ENCODE measurements around the gene TATDN2. TPM values are rescaled to one million over a fixed set of nuclear protein-coding genes. Genes with fewer than 3 reads are reported as not detected.
A peak's percentile ranks its signal among the peaks of the same experiment; 100 is the strongest.

Gene TATDN2
- total and polyA plus RNA-seq, 4 donors, result 16.6 to 55.4 (median 37.7) TPM

GRCh38 chr3:10235551-10235950 lies 12.7 kb upstream of the TATDN2 start:
- 93% methylated on average over 6 of the region's 6 CpGs for WGBS (ENCODE audit: insufficient coverage)
- no peak for DNase-seq (ENCODE audit: low read depth in 4 of 6, low spot score in 6 of 6)
- no peaks in the 10 kb centered on the region for H3K9me3 ChIP-seq (ENCODE audit: control insufficient read depth, insufficient read depth, low read length)
- no peak overlapping the region for H3K4me3 ChIP-seq (ENCODE audit: low read depth, low read length)
- peaks cover 23% of the 10 kb centered on the region for H3K36me3 ChIP-seq (ENCODE audit: control insufficient read depth, insufficient read depth, low read length)
- H3K27me3 ChIP-seq (ENCODE audit: control insufficient read depth, insufficient read depth, low read length), result no peaks in the 10 kb centered on the region
- H3K4me1 ChIP-seq (ENCODE audit: control insufficient read depth, insufficient read depth, low read length), result no peaks in the 10 kb centered on the region
- H3K27ac ChIP-seq (ENCODE audit: low read depth, low read length), result no peak overlapping the region

GRCh38 chr3:10238345-10239183 lies 9.7 kb upstream of the TATDN2 start:
- WGBS (ENCODE audit: insufficient coverage), result 74% methylated on average over 5 of the region's 15 CpGs
- Histone ChIP-seq H3K4me3 (ENCODE audit: low read depth, low read length) (no peak overlapping the region), H3K27me3 (ENCODE audit: control insufficient read depth, insufficient read depth, low read length) (no peaks in the 10 kb centered on the region), H3K27ac (ENCODE audit: low read depth, low read length) (no peak overlapping the region), H3K4me1 (ENCODE audit: control insufficient read depth, insufficient read depth, low read length) (no peaks in the 10 kb centered on the region), H3K36me3 (ENCODE audit: control insufficient read depth, insufficient read depth, low read length) (peaks cover 23% of the 10 kb centered on the region), H3K9me3 (ENCODE audit: control insufficient read depth, insufficient read depth, low read length) (no peaks in the 10 kb centered on the region)
- DNase-seq (ENCODE audit: low read depth in 4 of 6, low spot score in 6 of 6), result no peak

DNA sequence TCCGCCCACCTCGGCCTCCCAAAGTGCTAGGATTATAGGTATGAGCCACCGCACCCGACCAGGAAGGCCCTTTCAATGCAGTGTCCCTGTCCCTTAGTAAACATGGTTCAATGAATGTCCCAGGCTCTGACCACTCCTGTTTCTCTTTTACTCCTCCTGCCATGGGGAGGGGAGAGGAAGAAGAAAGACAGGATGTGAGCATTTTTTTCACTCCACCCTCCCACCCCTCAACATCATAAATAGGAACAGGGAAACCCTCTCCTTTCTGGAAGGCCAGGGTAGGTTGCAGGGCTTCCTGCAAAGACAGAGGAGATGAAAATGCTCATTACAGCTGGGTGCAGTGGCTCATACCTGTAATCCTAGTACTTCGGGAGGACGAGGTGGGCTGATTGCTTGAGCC lies 7.5 kb upstream of the TATDN2 start:
- H3K9me3 ChIP-seq (ENCODE audit: control insufficient read depth, insufficient read depth, low read length), result no peaks in the 10 kb centered on the region
- WGBS (ENCODE audit: insufficient coverage), result 86% methylated on average over 6 of the region's 6 CpGs
- no peak for DNase-seq (ENCODE audit: low read depth in 4 of 6, low spot score in 6 of 6)
- H3K27me3 ChIP-seq (ENCODE audit: control insufficient read depth, insufficient read depth, low read length), result no peaks in the 10 kb centered on the region
- no peaks in the 10 kb centered on the region for H3K4me1 ChIP-seq (ENCODE audit: control insufficient read depth, insufficient read depth, low read length)
- H3K36me3 ChIP-seq (ENCODE audit: control insufficient read depth, insufficient read depth, low read length), result peaks cover 11% of the 10 kb centered on the region
- no peak overlapping the region for H3K4me3 ChIP-seq (ENCODE audit: low read depth, low read length)
- no peak overlapping the region for H3K27ac ChIP-seq (ENCODE audit: low read depth, low read length)

DNA sequence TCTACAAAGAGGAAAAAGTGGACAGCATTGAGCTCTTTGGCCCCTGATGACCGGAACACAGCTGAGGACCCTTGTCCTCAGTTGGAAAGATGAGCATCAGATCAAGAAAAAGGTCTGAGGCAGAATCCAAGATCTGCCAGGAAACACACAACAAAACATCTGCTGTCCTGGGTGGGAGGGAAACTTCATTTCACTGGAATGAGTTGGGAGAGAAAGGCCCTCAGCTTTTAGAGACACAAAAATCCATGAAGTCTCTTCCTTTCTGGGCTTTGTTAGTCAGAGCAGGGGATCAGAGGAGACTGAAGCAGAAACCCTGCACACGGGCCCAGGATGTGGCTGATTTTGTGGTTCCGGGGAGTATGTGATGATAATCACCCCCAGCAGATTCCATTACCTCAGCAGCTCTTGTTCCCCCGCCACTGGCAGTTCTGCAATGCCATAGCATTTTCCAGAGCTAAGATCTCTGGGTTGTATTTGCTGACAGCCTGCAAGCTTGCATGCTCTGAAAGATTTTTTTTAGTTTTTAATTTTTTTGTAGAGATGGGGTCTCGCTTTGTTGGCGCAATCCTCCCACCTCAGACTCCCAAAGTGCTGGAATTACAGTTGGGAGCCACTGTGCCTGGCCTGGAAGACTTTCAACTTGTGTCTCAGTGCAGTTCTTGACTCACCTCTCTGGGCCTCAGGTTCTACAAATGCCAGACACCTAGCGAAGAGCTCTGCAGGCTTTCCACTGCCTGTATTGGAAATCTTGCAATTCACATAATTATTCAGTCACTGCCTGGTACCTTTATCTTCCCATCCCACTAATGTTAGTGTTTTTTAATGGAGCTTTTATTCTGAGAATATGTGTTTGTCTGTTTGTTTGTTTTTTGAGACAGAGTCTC lies 5.8 kb upstream of the TATDN2 start:
- Histone ChIP-seq H3K4me3 (ENCODE audit: low read depth, low read length) (no peak overlapping the region), H3K27ac (ENCODE audit: low read depth, low read length) (no peak overlapping the region), H3K4me1 (ENCODE audit: control insufficient read depth, insufficient read depth, low read length) (no peaks in the 10 kb centered on the region), H3K9me3 (ENCODE audit: control insufficient read depth, insufficient read depth, low read length) (no peaks in the 10 kb centered on the region), H3K36me3 (ENCODE audit: control insufficient read depth, insufficient read depth, low read length) (peaks cover 9% of the 10 kb centered on the region), H3K27me3 (ENCODE audit: control insufficient read depth, insufficient read depth, low read length) (no peaks in the 10 kb centered on the region)
- no peak for DNase-seq (ENCODE audit: low read depth in 4 of 6, low spot score in 6 of 6)
- WGBS (ENCODE audit: insufficient coverage), result 100% methylated on average over 2 of the region's 7 CpGs

- Histone ChIP-seq H3K36me3 (ENCODE audit: control insufficient read depth, insufficient read depth, low read length) (peaks cover 5% of the 10 kb centered on the region), H3K4me3 (ENCODE audit: low read depth, low read length) (no peak overlapping the region), H3K27ac (ENCODE audit: low read depth, low read length) (no peak overlapping the region), H3K27me3 (ENCODE audit: control insufficient read depth, insufficient read depth, low read length) (no peaks in the 10 kb centered on the region), H3K4me1 (ENCODE audit: control insufficient read depth, insufficient read depth, low read length) (peaks cover 7% of the 10 kb centered on the region), H3K9me3 (ENCODE audit: control insufficient read depth, insufficient read depth, low read length) (no peaks in the 10 kb centered on the region)
- WGBS (ENCODE audit: insufficient coverage), result no CpG with 5 or more reads among the region's 3 CpGs
- DNase-seq (ENCODE audit: low read depth in 4 of 6, low spot score in 6 of 6), result no peak
These were observed 4.2 kb upstream of the TATDN2 start for GRCh38 chr3:10244009-10244408.

DNA sequence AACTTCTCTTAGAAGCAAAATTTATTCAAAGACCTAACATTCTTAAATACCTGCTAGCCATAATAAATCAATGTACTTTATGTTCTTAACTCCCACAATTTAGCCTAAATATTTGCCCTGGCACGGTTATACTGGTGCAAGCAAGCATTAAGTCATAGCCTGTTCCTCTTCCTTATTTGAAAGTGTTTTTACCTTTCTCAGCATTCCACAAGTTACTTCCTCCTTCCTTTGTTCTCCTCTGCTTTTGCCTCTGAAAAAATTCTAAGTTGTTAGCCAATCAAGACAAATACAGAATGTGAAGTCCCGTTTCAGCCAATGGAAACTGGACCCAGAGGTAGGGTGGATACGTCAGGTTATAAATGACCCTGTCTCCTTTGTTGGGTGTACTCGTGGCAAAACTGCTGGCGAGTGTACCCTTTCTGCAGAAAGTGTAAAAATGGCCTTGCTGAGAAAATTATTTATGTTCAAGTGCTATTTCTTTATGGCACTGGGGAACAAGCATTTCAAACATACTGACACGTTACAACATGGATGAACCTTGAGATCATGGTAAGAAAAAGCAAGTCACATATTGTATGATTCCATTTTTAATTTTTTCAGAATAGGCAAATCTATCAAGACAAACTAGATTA lies 3.1 kb upstream of the TATDN2 start:
- Histone ChIP-seq H3K4me1 (ENCODE audit: control insufficient read depth, insufficient read depth, low read length) (peaks cover 14% of the 10 kb centered on the region), H3K9me3 (ENCODE audit: control insufficient read depth, insufficient read depth, low read length) (no peaks in the 10 kb centered on the region), H3K4me3 (ENCODE audit: low read depth, low read length) (no peak overlapping the region), H3K36me3 (ENCODE audit: control insufficient read depth, insufficient read depth, low read length) (peaks cover 5% of the 10 kb centered on the region), H3K27ac (ENCODE audit: low read depth, low read length) (no peak overlapping the region), H3K27me3 (ENCODE audit: control insufficient read depth, insufficient read depth, low read length) (no peaks in the 10 kb centered on the region)
- no peak for DNase-seq (ENCODE audit: low read depth in 4 of 6, low spot score in 6 of 6)
- WGBS (ENCODE audit: insufficient coverage), result 80% methylated on average over 5 of the region's 6 CpGs

GRCh38 chr3:10247679-10248183 lies 528 bp upstream of the TATDN2 start:
- Histone ChIP-seq H3K4me3 (ENCODE audit: low read depth, low read length) (peak overlapping the region; percentile 47), H3K27ac (ENCODE audit: low read depth, low read length) (peak overlapping the region; percentile 70), H3K4me1 (ENCODE audit: control insufficient read depth, insufficient read depth, low read length) (peaks cover 17% of the 10 kb centered on the region), H3K27me3 (ENCODE audit: control insufficient read depth, insufficient read depth, low read length) (no peaks in the 10 kb centered on the region), H3K36me3 (ENCODE audit: control insufficient read depth, insufficient read depth, low read length) (peaks cover 13% of the 10 kb centered on the region), H3K9me3 (ENCODE audit: control insufficient read depth, insufficient read depth, low read length) (no peaks in the 10 kb centered on the region)
- no peak for DNase-seq (ENCODE audit: low read depth in 4 of 6, low spot score in 6 of 6)
- WGBS (ENCODE audit: insufficient coverage), result 27% methylated on average over 4 of the region's 14 CpGs

DNA sequence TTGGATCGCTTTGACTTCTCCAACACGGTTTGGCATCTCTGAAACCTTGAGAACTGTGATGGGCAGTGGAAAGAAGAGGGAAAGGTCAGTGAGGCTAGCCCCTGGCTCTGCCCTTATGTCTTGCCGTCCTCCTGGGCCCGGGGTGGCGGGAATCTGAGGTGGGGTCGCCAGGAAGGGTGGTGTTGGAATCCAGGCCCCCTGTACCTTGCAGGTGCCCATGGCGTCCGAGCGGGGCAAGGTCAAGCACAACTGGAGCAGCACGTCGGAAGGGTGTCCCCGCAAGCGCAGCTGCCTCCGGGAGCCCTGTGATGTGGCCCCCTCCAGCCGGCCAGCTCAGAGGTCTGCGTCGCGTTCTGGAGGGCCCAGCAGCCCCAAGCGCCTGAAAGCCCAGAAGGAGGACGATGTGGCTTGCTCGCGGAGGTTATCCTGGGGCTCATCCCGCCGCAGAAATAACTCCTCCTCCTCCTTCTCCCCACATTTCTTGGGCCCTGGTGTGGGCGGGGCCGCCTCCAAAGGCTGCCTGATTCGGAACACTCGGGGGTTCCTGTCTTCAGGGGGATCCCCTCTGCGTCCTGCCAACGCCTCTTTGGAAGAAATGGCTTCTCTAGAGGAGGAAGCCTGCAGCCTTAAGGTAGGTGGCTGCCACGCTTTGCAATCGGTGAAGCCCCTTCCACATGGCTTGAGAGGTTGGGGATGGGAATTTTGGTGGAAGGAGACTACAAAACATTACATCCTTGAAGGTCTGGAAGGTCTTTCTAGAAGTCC lies 907 bp downstream of the TATDN2 start:
- peak in 2 of 6 donors; percentile 17 to 38 for DNase-seq (ENCODE audit: low read depth in 4 of 6, low spot score in 6 of 6)
- Histone ChIP-seq H3K36me3 (ENCODE audit: control insufficient read depth, insufficient read depth, low read length) (peaks cover 22% of the 10 kb centered on the region), H3K27me3 (ENCODE audit: control insufficient read depth, insufficient read depth, low read length) (no peaks in the 10 kb centered on the region), H3K4me1 (ENCODE audit: control insufficient read depth, insufficient read depth, low read length) (peaks cover 17% of the 10 kb centered on the region), H3K4me3 (ENCODE audit: low read depth, low read length) (peak overlapping the region; percentile 78), H3K9me3 (ENCODE audit: control insufficient read depth, insufficient read depth, low read length) (no peaks in the 10 kb centered on the region), H3K27ac (ENCODE audit: low read depth, low read length) (peak overlapping the region; percentile 52)
- 2% methylated on average over 28 of the region's 32 CpGs for WGBS (ENCODE audit: insufficient coverage)

GRCh38 chr3:10249833-10250232 lies 1.6 kb downstream of the TATDN2 start:
- Histone ChIP-seq H3K4me1 (ENCODE audit: control insufficient read depth, insufficient read depth, low read length) (peaks cover 17% of the 10 kb centered on the region), H3K27ac (ENCODE audit: low read depth, low read length) (no peak overlapping the region), H3K27me3 (ENCODE audit: control insufficient read depth, insufficient read depth, low read length) (no peaks in the 10 kb centered on the region), H3K4me3 (ENCODE audit: low read depth, low read length) (peak overlapping the region; percentile 78), H3K36me3 (ENCODE audit: control insufficient read depth, insufficient read depth, low read length) (peaks cover 26% of the 10 kb centered on the region), H3K9me3 (ENCODE audit: control insufficient read depth, insufficient read depth, low read length) (no peaks in the 10 kb centered on the region)
- DNase-seq (ENCODE audit: low read depth in 4 of 6, low spot score in 6 of 6), result no peak
- WGBS (ENCODE audit: insufficient coverage), result no CpG with 5 or more reads among the region's 3 CpGs
